K562 (cell line): Measurements from ENCODE around the gene SLC30A1. TPM values are rescaled to one million over a fixed set of nuclear protein-coding genes. Genes with fewer than 3 reads are reported as not detected.
A peak's percentile ranks its signal among the peaks of the same experiment; 100 is the strongest.

Source experiments
- ADNP ChIP-seq: fragments of 200-800 bp; sonication (Bioruptor generic); IDR thresholded peaks from 2 replicates; pipeline ENCODE4 v1.6.1; 2016; ENCODE audit warnings: missing genetic modification characterization, missing compliant biosample characterization
- CEBPB ChIP-seq: fragments of 450-650 bp; IDR thresholded peaks from 2 replicates; pipeline ENCODE4 v1.6.1; 2016; ENCODE audit warnings: missing genetic modification characterization, missing compliant biosample characterization
- GATAD2A ChIP-seq: fragments of 450-650 bp; IDR thresholded peaks from 2 replicates; pipeline ENCODE4 v1.6.1; 2017
- HDAC3 ChIP-seq: fragments of 450-650 bp; IDR thresholded peaks from 2 replicates; pipeline ENCODE4 v1.6.1; 2018; ENCODE audit warnings: borderline replicate concordance, mild to moderate bottlenecking, moderate library complexity; ENCODE audit not compliant: partially characterized antibody
- ILK ChIP-seq: fragments of 450-650 bp; IDR thresholded peaks from 2 replicates; pipeline ENCODE4 v1.6.1; 2016; ENCODE audit warnings: missing genetic modification characterization, low read depth, mild to moderate bottlenecking, missing compliant biosample characterization, moderate library complexity, borderline replicate concordance
- KDM1A ChIP-seq, 2 experiments: fragments of 450-650 bp; IDR thresholded peaks; 2 replicates each; pipeline ENCODE4 v1.6.1; 2016; ENCODE audit warnings: mild to moderate bottlenecking in 2 of 2
- NFIX ChIP-seq: fragments of 250-450 bp; sonication (Bioruptor Pico); IDR thresholded peaks from 2 replicates; pipeline ENCODE4 v1.4.0; 2020; ENCODE audit warnings: low read depth, mild to moderate bottlenecking, moderate library complexity
- ZNF3 ChIP-seq: fragments of 250-450 bp; sonication (Bioruptor Pico); IDR thresholded peaks from 2 replicates; pipeline ENCODE4 v1.5.0; 2021; ENCODE audit warnings: mild to moderate bottlenecking, moderate library complexity
- ZNF551 ChIP-seq: fragments of 250-450 bp; sonication (Bioruptor Pico); IDR thresholded peaks from 2 replicates; pipeline ENCODE4 v1.5.0; 2021; ENCODE audit warnings: mild to moderate bottlenecking, moderate library complexity
- ZNF561 ChIP-seq: fragments of 450-650 bp; formaldehyde crosslinking; conservative IDR thresholded peaks from 2 replicates; pipeline ENCODE4 v1.4.0; 2020; ENCODE audit warnings: mild to moderate bottlenecking, moderate library complexity
- polyA plus RNA-seq, 8 experiments: library from polyadenylated mRNA; depleted of rRNA in 4 of 8; stranded (reverse) in 5 of 8; unstranded in 3 of 8; fragments of >200 nt; fragmentation: Nextera tagmentation in 2 of 8; fragmentation: Illumina TruSeq in 1 of 8; extraction: Ambion mirVana in 2 of 8; extraction: Trizol in 1 of 8; gene quantifications; 2 replicates each; pipeline versions ENCODE4 v1.2.1 to v1.2.3, GENCODE V29; 2011 to 2014; ENCODE audit warnings: inconsistent platforms in 1 of 8, missing spikeins in 1 of 8
- total RNA-seq, 7 experiments: library from RNA; depleted of rRNA in 6 of 7; stranded (reverse); fragments of >200 nt in 6 of 7; fragmentation: Illumina TruSeq in 2 of 7; extraction: Trizol in 2 of 7; gene quantifications; 2 replicates each; pipeline versions ENCODE4 v1.2.1 to v1.2.3, GENCODE V29; 2011 to 2021; ENCODE audit warnings: low replicate concordance in 1 of 7
- TF ChIP-seq, protein P1 (sequence below): fragments of 250-450 bp; sonication (Bioruptor Pico); IDR thresholded peaks from 2 replicates; pipeline ENCODE4 v1.4.0; 2020
- TF ChIP-seq, protein P2 (sequence below), 2 experiments: fragments of 450-650 bp in 1 of 2; sonication (generic) in 1 of 2; formaldehyde crosslinking; conservative IDR thresholded peaks; 2 replicates each; pipeline versions ENCODE4 v1.4.0 to v1.8.1; 2020 to 2022; ENCODE audit warnings: mild to moderate bottlenecking in 1 of 2, missing genetic modification reagents in 1 of 2
- TF ChIP-seq, protein P3 (sequence below): IDR thresholded peaks from 2 replicates; pipeline ENCODE4 v1.6.1; 2016; ENCODE audit warnings: missing genetic modification characterization, missing compliant biosample characterization
- TF ChIP-seq, protein P4 (sequence below), 2 experiments: IDR thresholded peaks; 2 replicates each; pipeline ENCODE4 v1.6.1; 2011; ENCODE audit warnings: borderline replicate concordance in 1 of 2, control low read depth in 1 of 2, low read depth in 1 of 2, low read length in 1 of 2, mild to moderate bottlenecking in 1 of 2, mixed read lengths in 1 of 2, moderate library complexity in 1 of 2; ENCODE audit not compliant: insufficient read depth in 1 of 2, insufficient read length in 1 of 2, poor library complexity in 1 of 2, severe bottlenecking in 1 of 2; ENCODE audit errors: extremely low read depth in 1 of 2

SLC30A1 gene
- total and polyA plus RNA-seq, 9 of the 15 experiments (the other 6 are each of a cell fraction or from before 2014, with no cell fraction given): 4.1 to 14.4 (median 6.6) TPM

DNA sequence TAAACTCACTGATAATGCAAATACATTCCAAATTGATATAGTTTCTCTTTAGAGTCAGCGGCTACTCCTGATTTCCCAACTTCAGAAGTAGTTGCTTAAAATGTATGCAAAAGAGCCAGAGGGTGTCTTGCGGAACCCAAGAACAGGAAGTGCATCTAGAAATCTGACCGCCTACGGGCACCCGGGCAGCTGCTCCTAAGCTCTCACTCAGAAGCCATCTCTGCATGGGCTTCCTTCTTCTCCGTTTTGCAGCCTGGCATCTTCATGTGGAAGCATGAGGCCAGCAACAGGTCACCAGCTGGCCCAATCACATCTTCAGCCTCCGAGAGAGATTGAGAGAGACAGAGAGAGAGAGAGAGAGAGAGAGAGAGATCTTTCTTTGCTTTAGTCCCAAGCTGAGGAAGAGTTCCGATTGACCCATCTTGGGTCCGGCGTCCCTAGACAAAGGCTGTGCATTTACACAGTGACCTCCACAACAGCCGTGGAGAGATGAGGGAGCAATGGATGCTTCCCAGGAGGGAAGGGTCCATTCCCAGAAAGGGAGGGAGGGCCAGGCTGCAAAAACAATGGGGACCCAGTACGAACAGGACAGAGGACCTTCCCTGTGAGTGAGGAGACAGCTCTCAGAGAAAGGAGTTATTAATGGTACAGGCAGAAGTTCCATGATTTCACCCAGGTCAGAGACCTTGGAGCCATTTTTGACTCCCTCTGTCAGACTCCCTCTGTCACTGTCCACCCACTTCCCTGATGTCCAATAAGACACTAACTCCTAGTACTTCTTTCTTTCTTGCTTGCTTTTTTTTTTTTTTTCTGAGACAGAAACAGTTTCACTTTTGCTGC lies 28.2 kb upstream of the SLC30A1 start (continued):
- TF ChIP-seq, protein P1, sequence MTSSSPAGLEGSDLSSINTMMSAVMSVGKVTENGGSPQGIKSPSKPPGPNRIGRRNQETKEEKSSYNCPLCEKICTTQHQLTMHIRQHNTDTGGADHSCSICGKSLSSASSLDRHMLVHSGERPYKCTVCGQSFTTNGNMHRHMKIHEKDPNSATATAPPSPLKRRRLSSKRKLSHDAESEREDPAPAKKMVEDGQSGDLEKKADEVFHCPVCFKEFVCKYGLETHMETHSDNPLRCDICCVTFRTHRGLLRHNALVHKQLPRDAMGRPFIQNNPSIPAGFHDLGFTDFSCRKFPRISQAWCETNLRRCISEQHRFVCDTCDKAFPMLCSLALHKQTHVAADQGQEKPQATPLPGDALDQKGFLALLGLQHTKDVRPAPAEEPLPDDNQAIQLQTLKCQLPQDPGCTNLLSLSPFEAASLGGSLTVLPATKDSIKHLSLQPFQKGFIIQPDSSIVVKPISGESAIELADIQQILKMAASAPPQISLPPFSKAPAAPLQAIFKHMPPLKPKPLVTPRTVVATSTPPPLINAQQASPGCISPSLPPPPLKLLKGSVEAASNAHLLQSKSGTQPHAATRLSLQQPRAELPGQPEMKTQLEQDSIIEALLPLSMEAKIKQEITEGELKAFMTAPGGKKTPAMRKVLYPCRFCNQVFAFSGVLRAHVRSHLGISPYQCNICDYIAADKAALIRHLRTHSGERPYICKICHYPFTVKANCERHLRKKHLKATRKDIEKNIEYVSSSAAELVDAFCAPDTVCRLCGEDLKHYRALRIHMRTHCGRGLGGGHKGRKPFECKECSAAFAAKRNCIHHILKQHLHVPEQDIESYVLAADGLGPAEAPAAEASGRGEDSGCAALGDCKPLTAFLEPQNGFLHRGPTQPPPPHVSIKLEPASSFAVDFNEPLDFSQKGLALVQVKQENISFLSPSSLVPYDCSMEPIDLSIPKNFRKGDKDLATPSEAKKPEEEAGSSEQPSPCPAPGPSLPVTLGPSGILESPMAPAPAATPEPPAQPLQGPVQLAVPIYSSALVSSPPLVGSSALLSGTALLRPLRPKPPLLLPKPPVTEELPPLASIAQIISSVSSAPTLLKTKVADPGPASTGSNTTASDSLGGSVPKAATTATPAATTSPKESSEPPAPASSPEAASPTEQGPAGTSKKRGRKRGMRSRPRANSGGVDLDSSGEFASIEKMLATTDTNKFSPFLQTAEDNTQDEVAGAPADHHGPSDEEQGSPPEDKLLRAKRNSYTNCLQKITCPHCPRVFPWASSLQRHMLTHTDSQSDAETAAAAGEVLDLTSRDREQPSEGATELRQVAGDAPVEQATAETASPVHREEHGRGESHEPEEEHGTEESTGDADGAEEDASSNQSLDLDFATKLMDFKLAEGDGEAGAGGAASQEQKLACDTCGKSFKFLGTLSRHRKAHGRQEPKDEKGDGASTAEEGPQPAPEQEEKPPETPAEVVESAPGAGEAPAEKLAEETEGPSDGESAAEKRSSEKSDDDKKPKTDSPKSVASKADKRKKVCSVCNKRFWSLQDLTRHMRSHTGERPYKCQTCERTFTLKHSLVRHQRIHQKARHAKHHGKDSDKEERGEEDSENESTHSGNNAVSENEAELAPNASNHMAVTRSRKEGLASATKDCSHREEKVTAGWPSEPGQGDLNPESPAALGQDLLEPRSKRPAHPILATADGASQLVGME (CRISPR knock-in tag): peak; percentile 68; the same call in 1 of the 2 replicates
- peak in 1 of 2 experiments; percentile 68; a peak in 2 of 4 replicates for TF ChIP-seq KDM1A (IDR thresholded peaks at IDR 0.05)
- no peak for TF ChIP-seq ZNF551 (CRISPR knock-in tag)
- TF ChIP-seq GATAD2A: no peak
- no peak for TF ChIP-seq ZNF561
- TF ChIP-seq NFIX (CRISPR knock-in tag): no peak
- TF ChIP-seq, protein P2, sequence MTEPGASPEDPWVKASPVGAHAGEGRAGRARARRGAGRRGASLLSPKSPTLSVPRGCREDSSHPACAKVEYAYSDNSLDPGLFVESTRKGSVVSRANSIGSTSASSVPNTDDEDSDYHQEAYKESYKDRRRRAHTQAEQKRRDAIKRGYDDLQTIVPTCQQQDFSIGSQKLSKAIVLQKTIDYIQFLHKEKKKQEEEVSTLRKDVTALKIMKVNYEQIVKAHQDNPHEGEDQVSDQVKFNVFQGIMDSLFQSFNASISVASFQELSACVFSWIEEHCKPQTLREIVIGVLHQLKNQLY (CRISPR knock-in tag; conservative IDR thresholded peaks at IDR 0.05): 0 out of 4 replicates have a peak, but pooled peaks of 1 of the 2 experiments have one; percentile 34
- peak; percentile 94 for TF ChIP-seq CEBPB
- TF ChIP-seq, protein P3, sequence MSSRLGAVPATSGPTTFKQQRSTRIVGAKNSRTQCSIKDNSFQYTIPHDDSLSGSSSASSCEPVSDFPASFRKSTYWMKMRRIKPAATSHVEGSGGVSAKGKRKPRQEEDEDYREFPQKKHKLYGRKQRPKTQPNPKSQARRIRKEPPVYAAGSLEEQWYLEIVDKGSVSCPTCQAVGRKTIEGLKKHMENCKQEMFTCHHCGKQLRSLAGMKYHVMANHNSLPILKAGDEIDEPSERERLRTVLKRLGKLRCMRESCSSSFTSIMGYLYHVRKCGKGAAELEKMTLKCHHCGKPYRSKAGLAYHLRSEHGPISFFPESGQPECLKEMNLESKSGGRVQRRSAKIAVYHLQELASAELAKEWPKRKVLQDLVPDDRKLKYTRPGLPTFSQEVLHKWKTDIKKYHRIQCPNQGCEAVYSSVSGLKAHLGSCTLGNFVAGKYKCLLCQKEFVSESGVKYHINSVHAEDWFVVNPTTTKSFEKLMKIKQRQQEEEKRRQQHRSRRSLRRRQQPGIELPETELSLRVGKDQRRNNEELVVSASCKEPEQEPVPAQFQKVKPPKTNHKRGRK (tag): no peak
- TF ChIP-seq ADNP: no peak
- no peak for TF ChIP-seq ZNF3 (CRISPR knock-in tag)
- no peak for TF ChIP-seq ILK
- TF ChIP-seq, protein P4, sequence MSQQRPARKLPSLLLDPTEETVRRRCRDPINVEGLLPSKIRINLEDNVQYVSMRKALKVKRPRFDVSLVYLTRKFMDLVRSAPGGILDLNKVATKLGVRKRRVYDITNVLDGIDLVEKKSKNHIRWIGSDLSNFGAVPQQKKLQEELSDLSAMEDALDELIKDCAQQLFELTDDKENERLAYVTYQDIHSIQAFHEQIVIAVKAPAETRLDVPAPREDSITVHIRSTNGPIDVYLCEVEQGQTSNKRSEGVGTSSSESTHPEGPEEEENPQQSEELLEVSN (IDR thresholded peaks at IDR 0.05; ENCODE audit: borderline replicate concordance in 1 of 2, extremely low read depth in 1 of 2, insufficient read depth in 1 of 2, insufficient read length in 1 of 2, low read depth in 1 of 2, low read length in 1 of 2, poor library complexity in 1 of 2, severe bottlenecking in 1 of 2): peak in 1 of 2 experiments; percentile 43
- no peak for TF ChIP-seq HDAC3
